Measurements from ENCODE around the gene MUC2. TPM values are rescaled to one million over a fixed set of nuclear protein-coding genes. Genes with fewer than 3 reads are reported as not detected.

Gene MUC2
- total RNA-seq, 1 experiment from 2014 or later = not detected

GRCh38 chr11:1083621-1084551, 9.2 kb downstream of the MUC2 start:
- in situ Hi-C loops (cut with HindIII; ENCODE audit: low sequenced_read_pairs) = no loop called here

DNA sequence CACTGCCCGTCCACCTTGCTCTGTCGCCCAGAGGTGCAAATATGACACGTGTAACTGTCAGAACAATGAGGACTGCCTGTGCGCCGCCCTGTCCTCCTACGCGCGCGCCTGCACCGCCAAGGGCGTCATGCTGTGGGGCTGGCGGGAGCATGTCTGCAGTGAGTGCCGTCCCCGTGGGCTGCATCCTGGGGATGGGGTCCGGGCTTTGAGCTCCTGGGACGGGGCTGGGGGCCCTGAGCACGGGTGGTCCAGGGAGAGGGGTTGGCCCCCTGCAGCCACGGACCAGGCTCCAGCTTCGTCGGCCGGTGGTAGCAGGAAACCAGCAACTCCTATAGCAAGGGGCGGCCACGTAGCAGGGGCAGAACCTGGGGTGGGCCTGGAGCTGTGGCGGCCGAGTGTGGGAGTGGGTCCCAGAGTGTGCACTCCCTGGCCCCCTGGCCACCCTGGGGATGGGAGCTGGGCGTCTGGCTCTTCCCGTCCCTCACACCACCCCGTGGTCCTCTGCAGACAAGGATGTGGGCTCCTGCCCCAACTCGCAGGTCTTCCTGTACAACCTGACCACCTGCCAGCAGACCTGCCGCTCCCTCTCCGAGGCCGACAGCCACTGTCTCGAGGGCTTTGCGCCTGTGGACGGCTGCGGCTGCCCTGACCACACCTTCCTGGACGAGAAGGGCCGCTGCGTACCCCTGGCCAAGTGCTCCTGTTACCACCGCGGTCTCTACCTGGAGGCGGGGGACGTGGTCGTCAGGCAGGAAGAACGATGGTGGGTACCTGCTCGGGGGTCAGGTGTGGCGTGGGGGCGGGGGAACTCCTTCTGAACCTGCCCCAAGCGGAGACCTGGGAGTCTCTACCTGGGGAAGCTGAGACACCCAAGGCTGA, 10.1 kb downstream of the MUC2 start:
- no peak for DNase-seq (ENCODE audit: low spot score)
- in situ Hi-C loops (cut with HindIII; ENCODE audit: low sequenced_read_pairs) = no loop called here

More at GRCh38 chr11:1083621-1084551, 9.2 kb downstream of the MUC2 start:
- DNase-seq (ENCODE audit: low spot score) = no peak

- in situ Hi-C loops (cut with HindIII; ENCODE audit: low sequenced_read_pairs) = no loop called here
- no peak for DNase-seq (ENCODE audit: low spot score)
Observed at GRCh38 chr11:1085440-1086170, 10.9 kb downstream of the MUC2 start.

DNA sequence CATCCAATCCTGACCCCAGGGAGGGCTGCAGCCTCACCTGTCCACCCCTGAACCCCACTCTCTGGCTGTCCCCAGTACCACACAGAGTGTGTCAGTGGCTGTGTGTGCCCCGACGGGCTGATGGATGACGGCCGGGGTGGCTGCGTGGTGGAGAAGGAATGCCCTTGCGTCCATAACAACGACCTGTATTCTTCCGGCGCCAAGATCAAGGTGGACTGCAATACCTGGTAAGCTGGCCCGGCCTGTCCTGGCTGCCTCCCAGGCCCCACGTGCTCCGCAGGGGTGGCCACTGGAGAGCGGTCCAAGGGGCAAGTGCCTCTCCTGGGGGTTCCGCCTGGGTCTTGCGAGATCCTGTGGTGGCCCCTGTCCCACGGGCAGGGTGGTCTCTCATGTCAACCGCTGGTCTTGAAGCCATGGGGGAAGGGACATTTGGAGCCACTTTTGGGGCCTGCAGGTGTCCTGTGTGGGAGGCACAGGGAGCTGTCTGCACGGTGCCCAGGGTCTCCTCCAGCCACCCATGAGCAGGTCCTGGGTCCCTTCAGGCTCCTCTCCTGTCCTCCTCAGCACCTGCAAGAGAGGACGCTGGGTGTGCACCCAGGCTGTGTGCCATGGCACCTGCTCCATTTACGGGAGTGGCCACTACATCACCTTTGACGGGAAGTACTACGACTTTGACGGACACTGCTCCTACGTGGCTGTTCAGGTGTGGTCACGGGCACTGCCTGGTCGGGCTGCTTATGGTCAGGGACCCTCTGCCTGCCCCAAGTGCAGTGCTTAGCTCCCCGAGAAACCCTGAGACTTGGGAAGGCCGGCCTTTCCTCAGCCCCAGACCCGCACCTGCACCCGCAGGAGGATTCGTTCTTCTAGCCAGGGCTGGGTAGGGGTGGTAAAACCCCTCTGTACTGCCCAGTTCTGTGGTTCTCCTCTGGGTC, 11.8 kb downstream of the MUC2 start:
- DNase-seq (ENCODE audit: low spot score) = no peak

GRCh38 chr11:1087279-1087960, 12.7 kb downstream of the MUC2 start:
- in situ Hi-C loops (cut with HindIII; ENCODE audit: low sequenced_read_pairs) = no loop called here
- DNase-seq (ENCODE audit: low spot score) = no peak

More for the DNA sequence above, 11.8 kb downstream of the MUC2 start:
- in situ Hi-C loops (cut with HindIII; ENCODE audit: low sequenced_read_pairs) = no loop called here

DNA sequence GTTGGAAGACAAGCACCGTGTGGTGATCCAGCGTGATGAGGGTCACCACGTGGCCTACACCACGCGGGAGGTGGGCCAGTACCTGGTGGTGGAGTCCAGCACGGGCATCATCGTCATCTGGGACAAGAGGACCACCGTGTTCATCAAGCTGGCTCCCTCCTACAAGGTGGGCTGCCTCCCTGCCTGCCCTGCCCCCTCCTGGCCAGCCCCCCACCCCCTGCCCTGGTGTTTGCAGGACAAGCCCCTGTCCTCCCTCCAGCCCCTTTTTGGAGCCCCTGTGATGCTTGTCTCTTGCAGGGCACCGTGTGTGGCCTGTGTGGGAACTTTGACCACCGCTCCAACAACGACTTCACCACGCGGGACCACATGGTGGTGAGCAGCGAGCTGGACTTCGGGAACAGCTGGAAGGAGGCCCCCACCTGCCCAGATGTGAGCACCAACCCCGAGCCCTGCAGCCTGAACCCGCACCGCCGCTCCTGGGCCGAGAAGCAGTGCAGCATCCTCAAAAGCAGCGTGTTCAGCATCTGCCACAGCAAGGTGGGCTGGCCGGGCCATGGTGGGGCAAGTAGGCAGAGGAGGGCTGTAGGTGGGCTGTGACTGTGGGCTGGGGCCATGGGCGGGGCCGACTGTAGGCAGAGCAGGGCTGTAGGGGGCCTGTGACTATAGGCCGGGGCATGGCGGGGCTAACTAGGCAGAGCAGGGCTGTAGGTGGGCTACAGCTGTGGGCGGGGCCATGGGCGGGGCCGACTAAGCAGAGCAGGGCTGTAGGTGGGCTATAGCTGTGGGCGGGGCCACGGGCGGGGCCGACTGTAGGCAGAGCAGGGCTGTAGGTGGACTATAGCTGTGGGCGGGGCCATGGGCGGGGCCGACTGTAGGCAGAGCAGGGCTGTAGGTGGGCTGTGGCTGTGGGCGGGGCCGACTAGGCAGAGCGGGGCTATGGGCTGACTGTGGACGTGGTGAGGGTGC, 13.6 kb downstream of the MUC2 start:
- in situ Hi-C loops (cut with HindIII; ENCODE audit: low sequenced_read_pairs) = no loop called here
- DNase-seq (ENCODE audit: low spot score) = no peak

GRCh38 chr11:1088927-1089737, 14.5 kb downstream of the MUC2 start:
- in situ Hi-C loops (cut with HindIII; ENCODE audit: low sequenced_read_pairs) = no loop called here
- DNase-seq (ENCODE audit: low spot score) = no peak

DNA sequence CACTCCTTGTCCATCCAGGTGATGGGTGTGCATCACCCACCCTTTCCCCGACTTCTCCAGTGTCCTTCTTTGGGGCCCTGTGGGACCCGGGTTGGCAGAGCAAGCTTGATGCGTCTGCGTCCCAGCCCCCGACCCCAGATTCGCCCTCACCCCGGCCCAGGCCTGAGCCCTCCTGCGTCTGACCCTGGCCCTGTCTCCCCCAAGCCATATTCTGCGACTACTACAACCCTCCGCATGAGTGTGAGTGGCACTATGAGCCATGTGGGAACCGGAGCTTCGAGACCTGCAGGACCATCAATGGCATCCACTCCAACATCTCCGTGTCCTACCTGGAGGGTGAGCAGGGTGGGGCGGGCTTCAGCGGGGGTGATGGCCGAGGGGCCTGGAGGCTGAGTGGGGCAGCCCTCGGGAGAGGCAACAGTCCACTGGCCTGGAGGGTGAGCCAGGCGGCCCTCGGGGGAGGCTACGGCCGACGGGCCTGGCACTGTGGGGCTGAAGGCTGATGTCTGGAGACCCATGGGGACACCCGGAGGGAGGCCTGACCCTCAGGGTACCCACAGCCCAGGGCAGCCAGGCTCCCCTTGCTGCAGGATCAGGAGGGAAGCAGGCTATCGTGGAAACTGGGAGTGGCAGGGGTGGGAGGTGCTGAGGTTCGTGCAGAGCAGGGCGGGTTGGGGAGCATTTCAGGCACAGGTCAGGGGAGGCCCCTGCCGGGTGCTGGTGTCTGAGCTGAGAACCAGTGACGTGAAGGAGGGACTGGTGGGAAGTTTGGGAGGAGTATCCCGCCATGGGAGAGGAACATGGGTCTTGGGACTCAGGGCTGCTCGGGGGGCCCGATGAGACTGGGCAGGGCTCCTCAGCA, 15.3 kb downstream of the MUC2 start:
- no peak for DNase-seq (ENCODE audit: low spot score)
- in situ Hi-C loops (cut with HindIII; ENCODE audit: low sequenced_read_pairs) = no loop called here

DNA sequence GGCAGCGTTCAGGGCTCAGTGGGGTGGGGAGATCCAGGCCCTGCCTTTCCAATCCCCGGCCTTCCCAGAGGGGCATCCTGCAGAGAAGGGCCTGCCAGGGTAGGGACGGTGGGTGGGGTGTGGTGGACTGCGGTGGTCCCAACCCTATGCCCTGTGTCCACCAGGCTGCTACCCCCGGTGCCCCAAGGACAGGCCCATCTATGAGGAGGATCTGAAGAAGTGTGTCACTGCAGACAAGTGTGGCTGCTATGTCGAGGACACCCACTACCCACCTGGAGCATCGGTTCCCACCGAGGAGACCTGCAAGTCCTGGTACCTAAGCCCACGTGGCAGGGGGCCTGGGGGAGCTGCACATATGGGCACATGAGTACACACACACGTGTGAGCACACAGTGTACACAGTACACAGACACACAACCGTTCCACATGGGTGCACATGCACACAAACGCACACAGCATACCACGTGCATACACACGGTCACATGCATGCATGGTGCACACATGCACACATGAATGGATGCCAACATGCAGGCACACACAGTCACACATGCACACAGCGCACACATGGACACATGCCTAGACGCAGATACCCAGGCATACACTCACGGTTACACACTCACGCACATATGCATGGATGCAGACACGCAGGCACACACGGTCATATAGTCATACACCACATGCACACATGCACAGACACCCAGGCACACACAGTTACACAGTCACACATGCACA, 16.1 kb downstream of the MUC2 start:
- in situ Hi-C loops (cut with HindIII; ENCODE audit: low sequenced_read_pairs) = no loop called here
- no peak for DNase-seq (ENCODE audit: low spot score)

GRCh38 chr11:1091332-1092083, 16.8 kb downstream of the MUC2 start:
- in situ Hi-C loops (cut with HindIII; ENCODE audit: low sequenced_read_pairs) = no loop called here
- no peak for DNase-seq (ENCODE audit: low spot score)

- in situ Hi-C loops (cut with HindIII; ENCODE audit: low sequenced_read_pairs) = no loop called here
- no peak for DNase-seq (ENCODE audit: low spot score)
Observed at GRCh38 chr11:1092145-1092670, 17.5 kb downstream of the MUC2 start.

DNA sequence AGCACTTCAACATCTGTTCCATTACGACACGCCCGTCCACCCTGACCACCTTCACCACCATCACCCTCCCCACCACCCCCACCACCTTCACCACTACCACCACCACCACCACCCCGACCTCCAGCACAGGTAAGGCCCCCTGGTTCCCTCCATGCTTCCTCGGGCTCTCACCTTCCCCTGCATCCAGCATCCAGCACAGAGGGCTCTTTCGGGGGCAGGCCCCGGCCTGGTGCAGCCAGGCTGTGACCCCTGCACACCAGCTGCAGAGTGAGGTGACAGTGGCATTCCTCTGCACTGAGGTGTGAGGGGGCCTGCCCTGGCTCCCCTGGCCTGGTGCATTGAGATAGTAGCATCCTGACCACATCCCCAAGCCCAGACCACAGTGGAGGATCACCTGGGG, 18.2 kb downstream of the MUC2 start:
- no peak for DNase-seq (ENCODE audit: low spot score)
- in situ Hi-C loops (cut with HindIII; ENCODE audit: low sequenced_read_pairs) = no loop called here

GRCh38 chr11:1099519-1100355, 25.1 kb downstream of the MUC2 start:
- in situ Hi-C loops (cut with HindIII; ENCODE audit: low sequenced_read_pairs) = no loop called here
- DNase-seq (ENCODE audit: low spot score) = no peak

Measured in G401 (cell line).